CD8-positive, alpha-beta memory T cell (primary cell): Measurements from ENCODE around the gene KCTD5. TPM values are rescaled to one million over a fixed set of nuclear protein-coding genes. Genes with fewer than 3 reads are reported as not detected.
"Not testable (repeated sequence)": the region's sequence is repeated elsewhere in the genome, so short reads cannot be mapped to it uniquely, and the experiment has no call there.

Experiments
- CTCF ChIA-PET: fragments of 350-600 bp; sonication (Branson Sonifier 250); formaldehyde crosslinking; loops from one replicate; lab custom pipeline; 2021; ENCODE audit warnings: antibody characterized with exemption; lab: Charles Lee
- POLR2A ChIA-PET: fragments of 350-600 bp; sonication (Branson Sonifier 250); formaldehyde crosslinking; loops from one replicate; lab custom pipeline; 2021; ENCODE audit warnings: antibody characterized with exemption; lab: Charles Lee
- DNase-seq, 5 donors: peaks; one replicate each; pipeline versions ENCODE4 v3.0.0 to v3.0.0-alpha.2; 2020 to 2022; ENCODE audit warnings: mixed read lengths in 1 of 5
- H3K27ac ChIP-seq: one replicate; pipeline ENCODE4 v1.7.0; 2013; ENCODE audit warnings: low read depth, mild to moderate bottlenecking, low read length, moderate library complexity
- H3K27me3 ChIP-seq: 2 replicates; pipeline ENCODE4 v1.7.0; 2013; ENCODE audit warnings: low read length, mild to moderate bottlenecking; ENCODE audit not compliant: insufficient read depth, poor library complexity, severe bottlenecking
- H3K36me3 ChIP-seq: 2 replicates; pipeline ENCODE4 v1.7.0; 2013; ENCODE audit warnings: mild to moderate bottlenecking, low read length, moderate library complexity; ENCODE audit not compliant: insufficient read depth
- H3K4me1 ChIP-seq: 2 replicates; pipeline ENCODE4 v1.7.0; 2013; ENCODE audit warnings: mild to moderate bottlenecking, low read length, moderate library complexity; ENCODE audit not compliant: insufficient read depth
- H3K4me3 ChIP-seq: 2 replicates; pipeline ENCODE4 v1.7.0; 2013; ENCODE audit warnings: mild to moderate bottlenecking, low read length
- H3K9me3 ChIP-seq: 2 replicates; pipeline ENCODE4 v1.7.0; 2013; ENCODE audit warnings: mild to moderate bottlenecking, low read length
- H3K27ac Mint-ChIP-seq, 8 donors: one replicate each; pipeline ENCODE4 v1.8.0; 2020 to 2021; ENCODE audit warnings: mixed read lengths in 8 of 8, mild to moderate bottlenecking in 6 of 8, inconsistent platforms in 3 of 8, moderate library complexity in 3 of 8
- H3K27me3 Mint-ChIP-seq, 2 donors: one replicate each; pipeline ENCODE4 v1.8.0; 2020 to 2021; ENCODE audit warnings: mixed read lengths in 2 of 2, mild to moderate bottlenecking in 1 of 2, moderate library complexity in 1 of 2
- H3K36me3 Mint-ChIP-seq, 3 donors: one replicate each; pipeline ENCODE4 v1.8.0; 2020 to 2021; ENCODE audit warnings: mixed read lengths in 3 of 3, inconsistent platforms in 1 of 3, mild to moderate bottlenecking in 1 of 3
- H3K4me1 Mint-ChIP-seq, 3 donors: one replicate each; pipeline ENCODE4 v1.8.0; 2020 to 2021; ENCODE audit warnings: mixed read lengths in 3 of 3, inconsistent platforms in 1 of 3, mild to moderate bottlenecking in 1 of 3
- H3K4me3 Mint-ChIP-seq, 7 donors: one replicate each; pipeline ENCODE4 v1.8.0; 2020 to 2021; ENCODE audit warnings: mixed read lengths in 7 of 7, mild to moderate bottlenecking in 6 of 7, moderate library complexity in 4 of 7, inconsistent platforms in 2 of 7
- H3K9me3 Mint-ChIP-seq, 5 donors: one replicate each; pipeline ENCODE4 v1.8.0; 2020 to 2022; ENCODE audit warnings: mixed read lengths in 5 of 5, mild to moderate bottlenecking in 3 of 5, moderate library complexity in 2 of 5, inconsistent platforms in 1 of 5
- polyA plus RNA-seq: library from polyadenylated mRNA; unstranded; fragments of 300-500 nt; fragmentation: Illumina TruSeq; gene quantifications from one replicate; pipeline ENCODE4 v1.2.3, GENCODE V29; 2021
- total RNA-seq, 2 experiments: library from RNA; stranded (reverse); gene quantifications; one replicate each; pipeline ENCODE4 v1.2.3, GENCODE V29; 2021

Gene KCTD5
- total and polyA plus RNA-seq, 3 experiments from 2014 or later, result 21.2 to 50.5 (median 49.7) TPM

GRCh38 chr16:2696601-2697250 is 14.4 kb downstream of the KCTD5 start:
- H3K27me3 ChIP-seq, DNase-seq, H3K4me1 ChIP-seq, CTCF ChIA-PET, H3K4me3 Mint-ChIP-seq, H3K4me3 ChIP-seq, H3K9me3 Mint-ChIP-seq, H3K27ac Mint-ChIP-seq, H3K27me3 Mint-ChIP-seq, POLR2A ChIA-PET, H3K9me3 ChIP-seq, H3K27ac ChIP-seq, H3K4me1 Mint-ChIP-seq: not testable (repeated sequence)
- H3K36me3 ChIP-seq, result peaks cover 19% of the 10 kb centered on the region
- peaks cover 0 to 52% (median 2%) of the 10 kb centered on the region in 3 donors for H3K36me3 Mint-ChIP-seq

- H3K4me1 Mint-ChIP-seq, result peaks cover 0 to 4% (median 2%) of the 10 kb centered on the region in 3 donors
- H3K27me3 Mint-ChIP-seq, result no peaks in the 10 kb centered on the region
- ChIA-PET POLR2A (no interaction called here), CTCF (no interaction called here)
- peaks cover 0 to 55% (median 2%) of the 10 kb centered on the region in 3 donors for H3K36me3 Mint-ChIP-seq
- H3K9me3 Mint-ChIP-seq, result no peaks in the 10 kb centered on the region
- H3K4me3 ChIP-seq, result no peak overlapping the region
- DNase-seq, result no peak
- H3K27me3 ChIP-seq, result no peaks in the 10 kb centered on the region
- H3K4me3 Mint-ChIP-seq, result no peak overlapping the region
- H3K9me3 ChIP-seq, result no peaks in the 10 kb centered on the region
- no peak overlapping the region for H3K27ac Mint-ChIP-seq
- no peak overlapping the region for H3K27ac ChIP-seq
- peaks cover 19% of the 10 kb centered on the region for H3K36me3 ChIP-seq
- no peaks in the 10 kb centered on the region for H3K4me1 ChIP-seq
Measured at GRCh38 chr16:2697401-2697948, 15.2 kb downstream of the KCTD5 start.

- no peaks in the 10 kb centered on the region for H3K4me1 ChIP-seq
- H3K9me3 Mint-ChIP-seq, result no peaks in the 10 kb centered on the region
- H3K27me3 ChIP-seq, result no peaks in the 10 kb centered on the region
- peaks cover 19% of the 10 kb centered on the region for H3K36me3 ChIP-seq
- H3K27ac Mint-ChIP-seq, result no peak overlapping the region
- H3K36me3 Mint-ChIP-seq, result peaks cover 0 to 62% (median 2%) of the 10 kb centered on the region in 3 donors
- H3K27me3 Mint-ChIP-seq, result no peaks in the 10 kb centered on the region
- ChIA-PET CTCF (no interaction called here), POLR2A (no interaction called here)
- no peaks in the 10 kb centered on the region for H3K9me3 ChIP-seq
- H3K27ac ChIP-seq, result no peak overlapping the region
- H3K4me3 ChIP-seq, result no peak overlapping the region
- H3K4me1 Mint-ChIP-seq, result peaks cover 0 to 4% (median 2%) of the 10 kb centered on the region in 3 donors
- H3K4me3 Mint-ChIP-seq, result no peak overlapping the region
- DNase-seq, result no peak
Measured at GRCh38 chr16:2698103-2698870, 16.0 kb downstream of the KCTD5 start.

- no peak overlapping the region for H3K27ac ChIP-seq
- Mint-ChIP-seq H3K4me3 (no peak overlapping the region), H3K36me3 (peaks cover 0 to 67% (median 2%) of the 10 kb centered on the region in 3 donors), H3K27ac (no peak overlapping the region), H3K9me3 (no peaks in the 10 kb centered on the region), H3K27me3 (no peaks in the 10 kb centered on the region), H3K4me1 (no peaks in the 10 kb centered on the region)
- POLR2A ChIA-PET, result no interaction called here
- CTCF ChIA-PET, result no interaction called here
- peaks cover 19% of the 10 kb centered on the region for H3K36me3 ChIP-seq
- no peaks in the 10 kb centered on the region for H3K9me3 ChIP-seq
- H3K4me3 ChIP-seq, result no peak overlapping the region
- H3K4me1 ChIP-seq, result no peaks in the 10 kb centered on the region
- H3K27me3 ChIP-seq, result no peaks in the 10 kb centered on the region
- DNase-seq, result no peak
Measured at GRCh38 chr16:2698965-2699750, 16.8 kb downstream of the KCTD5 start.

- Histone ChIP-seq H3K36me3 (peaks cover 19% of the 10 kb centered on the region), H3K4me3 (no peak overlapping the region), H3K27me3 (no peaks in the 10 kb centered on the region), H3K4me1 (no peaks in the 10 kb centered on the region), H3K27ac (no peak overlapping the region), H3K9me3 (no peaks in the 10 kb centered on the region)
- ChIA-PET CTCF (no interaction called here), POLR2A (interaction anchor here (0.6 kb wide), 1 partner anchor 20 kb away, joined by 6 read pairs; the partner anchor contains the start of gene PRSS27)
- Mint-ChIP-seq H3K9me3 (no peaks in the 10 kb centered on the region), H3K4me3 (no peak overlapping the region), H3K27ac (no peak overlapping the region), H3K36me3 (peaks cover 0 to 69% (median 2%) of the 10 kb centered on the region in 3 donors), H3K27me3 (no peaks in the 10 kb centered on the region), H3K4me1 (no peaks in the 10 kb centered on the region)
- no peak for DNase-seq
Measured at GRCh38 chr16:2699791-2700600, 17.7 kb downstream of the KCTD5 start.

- no peaks in the 10 kb centered on the region for H3K4me1 ChIP-seq
- POLR2A ChIA-PET, result interaction anchor here (0.6 kb wide), 2 partner anchors 19 to 48 kb away, joined by 6 to 7 read pairs; partner anchors contain the start of gene PRSS27
- CTCF ChIA-PET, result interaction anchor here (0.8 kb wide), 1 partner anchor 615 kb away, joined by 3 read pairs; no protein-coding TSS in a partner anchor
- Mint-ChIP-seq H3K36me3 (peaks cover 0 to 76% (median 2%) of the 10 kb centered on the region in 3 donors), H3K4me3 (no peak overlapping the region), H3K4me1 (no peaks in the 10 kb centered on the region), H3K9me3 (no peaks in the 10 kb centered on the region), H3K27ac (no peak overlapping the region), H3K27me3 (no peaks in the 10 kb centered on the region)
- peaks cover 19% of the 10 kb centered on the region for H3K36me3 ChIP-seq
- H3K27me3 ChIP-seq, result no peaks in the 10 kb centered on the region
- no peak overlapping the region for H3K4me3 ChIP-seq
- H3K9me3 ChIP-seq, result no peaks in the 10 kb centered on the region
- H3K27ac ChIP-seq, result no peak overlapping the region
- DNase-seq, result no peak
Measured at GRCh38 chr16:2700786-2701185, 18.5 kb downstream of the KCTD5 start.

GRCh38 chr16:2701272-2701671 is 18.9 kb downstream of the KCTD5 start:
- POLR2A ChIA-PET, result interaction anchor here (0.6 kb wide), 1 partner anchor 48 kb away, joined by 7 read pairs; no protein-coding TSS in a partner anchor
- no peak overlapping the region for H3K27ac Mint-ChIP-seq
- CTCF ChIA-PET, result interaction anchor here (0.8 kb wide), 1 partner anchor 615 kb away, joined by 3 read pairs; no protein-coding TSS in a partner anchor
- no peak for DNase-seq
- Histone ChIP-seq H3K9me3 (no peaks in the 10 kb centered on the region), H3K4me1 (no peaks in the 10 kb centered on the region), H3K36me3 (peaks cover 19% of the 10 kb centered on the region), H3K27me3 (no peaks in the 10 kb centered on the region), H3K27ac (no peak overlapping the region), H3K4me3 (no peak overlapping the region)
- no peaks in the 10 kb centered on the region for H3K4me1 Mint-ChIP-seq
- no peaks in the 10 kb centered on the region for H3K27me3 Mint-ChIP-seq
- H3K36me3 Mint-ChIP-seq, result peaks cover 0 to 81% (median 2%) of the 10 kb centered on the region in 3 donors
- H3K4me3 Mint-ChIP-seq, result no peak overlapping the region
- H3K9me3 Mint-ChIP-seq, result no peaks in the 10 kb centered on the region
